Measurements from ENCODE around the gene VAV1.
A peak's percentile ranks its signal among the peaks of the same experiment; 100 is the strongest.

The VAV1 gene

DNA sequence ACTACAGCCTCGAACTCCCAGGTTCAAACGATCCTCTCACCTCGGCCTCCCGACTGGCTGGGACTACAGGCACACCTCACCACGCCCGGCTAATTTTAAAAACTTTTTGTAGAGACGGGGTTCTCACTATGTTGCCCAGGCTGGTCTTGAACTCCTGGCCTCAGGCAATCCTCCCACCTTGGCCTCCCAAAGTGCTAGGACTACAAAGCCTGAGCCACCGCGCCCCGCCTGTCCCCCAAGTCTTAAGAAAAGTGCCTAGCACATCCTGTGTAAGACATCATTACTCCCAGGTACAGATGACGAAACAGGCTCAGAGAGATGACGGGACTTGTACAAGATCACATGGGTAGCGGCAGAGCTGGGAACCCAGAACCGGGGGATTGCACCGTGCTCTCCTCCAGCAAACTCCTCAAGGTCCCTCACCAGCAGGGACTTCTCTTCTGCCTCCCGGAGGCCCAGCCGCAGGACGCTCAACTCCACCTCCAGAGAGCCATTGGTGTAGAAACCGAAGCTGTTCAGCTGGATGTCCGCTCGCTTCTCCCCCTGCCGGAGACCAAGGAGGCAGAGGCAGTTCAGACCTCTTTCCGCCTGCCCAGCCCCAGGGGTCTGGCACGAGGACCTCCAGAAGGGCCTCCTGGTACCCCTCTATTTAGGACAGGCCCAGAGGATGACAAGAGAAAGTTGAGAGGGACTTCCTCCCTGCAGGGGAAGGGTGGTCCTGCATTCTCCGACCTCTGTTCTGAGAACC, 36.2 kb upstream of the VAV1 start:
- Histone ChIP-seq H3K4me3 (replicated peaks; ENCODE audit: insufficient read depth, low read length) (peak overlapping the region; percentile 87), H3K27me3 (ENCODE audit: insufficient read depth, poor library complexity, severe bottlenecking) (no peaks in the 10 kb centered on the region), H3K27ac (replicated peaks) (peak overlapping the region; percentile 81)
- DNase-seq (ENCODE audit: low read depth in 1 of 2, low spot score in 1 of 2) = peak; percentile 75 to 90
- TF ChIP-seq POLR2AphosphoS5 (IDR thresholded peaks at IDR 0.05; ENCODE audit: low read depth) = no peak
- TF ChIP-seq SPI1 (IDR thresholded peaks at IDR 0.05; ENCODE audit: borderline replicate concordance, low read depth) = no peak
- TF ChIP-seq, protein P1, sequence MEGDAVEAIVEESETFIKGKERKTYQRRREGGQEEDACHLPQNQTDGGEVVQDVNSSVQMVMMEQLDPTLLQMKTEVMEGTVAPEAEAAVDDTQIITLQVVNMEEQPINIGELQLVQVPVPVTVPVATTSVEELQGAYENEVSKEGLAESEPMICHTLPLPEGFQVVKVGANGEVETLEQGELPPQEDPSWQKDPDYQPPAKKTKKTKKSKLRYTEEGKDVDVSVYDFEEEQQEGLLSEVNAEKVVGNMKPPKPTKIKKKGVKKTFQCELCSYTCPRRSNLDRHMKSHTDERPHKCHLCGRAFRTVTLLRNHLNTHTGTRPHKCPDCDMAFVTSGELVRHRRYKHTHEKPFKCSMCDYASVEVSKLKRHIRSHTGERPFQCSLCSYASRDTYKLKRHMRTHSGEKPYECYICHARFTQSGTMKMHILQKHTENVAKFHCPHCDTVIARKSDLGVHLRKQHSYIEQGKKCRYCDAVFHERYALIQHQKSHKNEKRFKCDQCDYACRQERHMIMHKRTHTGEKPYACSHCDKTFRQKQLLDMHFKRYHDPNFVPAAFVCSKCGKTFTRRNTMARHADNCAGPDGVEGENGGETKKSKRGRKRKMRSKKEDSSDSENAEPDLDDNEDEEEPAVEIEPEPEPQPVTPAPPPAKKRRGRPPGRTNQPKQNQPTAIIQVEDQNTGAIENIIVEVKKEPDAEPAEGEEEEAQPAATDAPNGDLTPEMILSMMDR (IDR thresholded peaks at IDR 0.05; ENCODE audit: insufficient read depth, low read length) = peak; percentile 58
- TF ChIP-seq, protein P2, sequence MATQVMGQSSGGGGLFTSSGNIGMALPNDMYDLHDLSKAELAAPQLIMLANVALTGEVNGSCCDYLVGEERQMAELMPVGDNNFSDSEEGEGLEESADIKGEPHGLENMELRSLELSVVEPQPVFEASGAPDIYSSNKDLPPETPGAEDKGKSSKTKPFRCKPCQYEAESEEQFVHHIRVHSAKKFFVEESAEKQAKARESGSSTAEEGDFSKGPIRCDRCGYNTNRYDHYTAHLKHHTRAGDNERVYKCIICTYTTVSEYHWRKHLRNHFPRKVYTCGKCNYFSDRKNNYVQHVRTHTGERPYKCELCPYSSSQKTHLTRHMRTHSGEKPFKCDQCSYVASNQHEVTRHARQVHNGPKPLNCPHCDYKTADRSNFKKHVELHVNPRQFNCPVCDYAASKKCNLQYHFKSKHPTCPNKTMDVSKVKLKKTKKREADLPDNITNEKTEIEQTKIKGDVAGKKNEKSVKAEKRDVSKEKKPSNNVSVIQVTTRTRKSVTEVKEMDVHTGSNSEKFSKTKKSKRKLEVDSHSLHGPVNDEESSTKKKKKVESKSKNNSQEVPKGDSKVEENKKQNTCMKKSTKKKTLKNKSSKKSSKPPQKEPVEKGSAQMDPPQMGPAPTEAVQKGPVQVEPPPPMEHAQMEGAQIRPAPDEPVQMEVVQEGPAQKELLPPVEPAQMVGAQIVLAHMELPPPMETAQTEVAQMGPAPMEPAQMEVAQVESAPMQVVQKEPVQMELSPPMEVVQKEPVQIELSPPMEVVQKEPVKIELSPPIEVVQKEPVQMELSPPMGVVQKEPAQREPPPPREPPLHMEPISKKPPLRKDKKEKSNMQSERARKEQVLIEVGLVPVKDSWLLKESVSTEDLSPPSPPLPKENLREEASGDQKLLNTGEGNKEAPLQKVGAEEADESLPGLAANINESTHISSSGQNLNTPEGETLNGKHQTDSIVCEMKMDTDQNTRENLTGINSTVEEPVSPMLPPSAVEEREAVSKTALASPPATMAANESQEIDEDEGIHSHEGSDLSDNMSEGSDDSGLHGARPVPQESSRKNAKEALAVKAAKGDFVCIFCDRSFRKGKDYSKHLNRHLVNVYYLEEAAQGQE (IDR thresholded peaks at IDR 0.05; ENCODE audit: insufficient replicate concordance, low read depth) = no peak
- no peak for TF ChIP-seq GABPA (IDR thresholded peaks at IDR 0.05; ENCODE audit: low read depth)

DNA sequence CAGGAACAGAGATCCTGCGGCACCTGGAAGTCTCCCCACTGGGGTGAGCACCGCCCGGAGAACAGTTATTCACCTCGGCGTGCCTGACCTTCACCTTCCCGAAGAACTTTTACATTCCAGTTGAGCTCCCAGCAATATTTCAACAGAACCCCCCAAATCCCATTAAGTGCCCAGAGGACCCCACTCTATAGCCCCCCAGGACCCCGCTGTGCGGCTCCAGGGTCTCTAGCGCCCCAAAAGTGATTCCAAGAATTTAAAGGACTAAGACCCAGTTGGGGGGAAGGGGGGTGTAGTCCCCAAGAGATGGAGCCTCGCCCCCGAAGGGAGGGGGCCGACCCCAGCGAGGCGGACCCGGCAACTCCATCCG, 35.6 kb upstream of the VAV1 start:
- TF ChIP-seq POLR2AphosphoS5 (IDR thresholded peaks at IDR 0.05; ENCODE audit: low read depth) (no peak), SPI1 (IDR thresholded peaks at IDR 0.05; ENCODE audit: borderline replicate concordance, low read depth) (no peak), GABPA (IDR thresholded peaks at IDR 0.05; ENCODE audit: low read depth) (no peak)
- TF ChIP-seq, protein P1 (IDR thresholded peaks at IDR 0.05; ENCODE audit: insufficient read depth, low read length) = no peak
- TF ChIP-seq, protein P2 (IDR thresholded peaks at IDR 0.05; ENCODE audit: insufficient replicate concordance, low read depth) = no peak
- Histone ChIP-seq H3K27me3 (ENCODE audit: insufficient read depth, poor library complexity, severe bottlenecking) (no peaks in the 10 kb centered on the region), H3K4me3 (replicated peaks; ENCODE audit: insufficient read depth, low read length) (peak overlapping the region; percentile 87), H3K27ac (replicated peaks) (peak overlapping the region; percentile 81)
- no peak for DNase-seq (ENCODE audit: low read depth in 1 of 2, low spot score in 1 of 2)

DNA sequence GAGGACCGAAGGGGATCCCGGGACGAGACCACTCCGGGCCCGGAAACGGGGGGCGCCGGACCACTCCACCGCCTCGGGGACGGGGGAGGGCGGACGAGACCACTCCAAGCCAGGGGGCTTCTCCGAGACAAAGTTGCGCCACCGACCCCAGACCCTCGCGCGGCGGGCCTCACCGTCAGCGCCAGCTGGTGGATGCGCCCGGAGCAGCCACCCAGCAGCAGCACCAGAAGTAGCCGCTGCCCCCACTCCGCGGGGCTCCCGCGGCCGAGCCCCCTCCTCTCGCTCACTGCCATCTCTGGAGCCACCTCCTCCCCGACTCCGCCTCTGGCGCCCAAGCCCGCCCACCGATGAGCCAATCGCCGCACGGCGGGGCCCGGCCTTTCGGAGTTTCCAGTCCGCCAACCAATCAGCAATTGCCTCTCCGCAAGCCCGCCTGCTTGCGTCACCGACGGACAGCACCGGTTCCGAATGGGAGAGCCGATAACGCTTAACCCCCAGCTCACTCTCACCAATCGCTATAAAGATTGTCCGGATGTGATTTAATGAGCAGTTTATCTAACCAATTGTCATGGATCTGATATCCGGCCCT, 35.1 kb upstream of the VAV1 start, which contains the start of gene GPR108:
Gene GPR108 (minus strand): TSS at position 297 of the 589 bp plus-strand sequence. CDS start 4 bp downstream, at position 293.
- TF ChIP-seq GABPA (IDR thresholded peaks at IDR 0.05; ENCODE audit: low read depth) (peak; percentile 70), SPI1 (IDR thresholded peaks at IDR 0.05; ENCODE audit: borderline replicate concordance, low read depth) (no peak)
- TF ChIP-seq, protein P2 (IDR thresholded peaks at IDR 0.05; ENCODE audit: insufficient replicate concordance, low read depth) = no peak
- TF ChIP-seq, protein P1 (IDR thresholded peaks at IDR 0.05; ENCODE audit: insufficient read depth, low read length) = no peak
- peak; percentile 58 to 100 for DNase-seq (ENCODE audit: low read depth in 1 of 2, low spot score in 1 of 2)
- peak within 1 kb of the TSS; percentile 81 for H3K27ac ChIP-seq (replicated peaks)
- peak within 1 kb of the TSS; percentile 87 for H3K4me3 ChIP-seq (replicated peaks; ENCODE audit: insufficient read depth, low read length)
- no peaks in the 10 kb centered on the region for H3K27me3 ChIP-seq (ENCODE audit: insufficient read depth, poor library complexity, severe bottlenecking)

Data from HL-60 (cell line).